Measurements from ENCODE around the gene RASL12.
A peak's percentile ranks its signal among the peaks of the same experiment; 100 is the strongest.

DNA sequence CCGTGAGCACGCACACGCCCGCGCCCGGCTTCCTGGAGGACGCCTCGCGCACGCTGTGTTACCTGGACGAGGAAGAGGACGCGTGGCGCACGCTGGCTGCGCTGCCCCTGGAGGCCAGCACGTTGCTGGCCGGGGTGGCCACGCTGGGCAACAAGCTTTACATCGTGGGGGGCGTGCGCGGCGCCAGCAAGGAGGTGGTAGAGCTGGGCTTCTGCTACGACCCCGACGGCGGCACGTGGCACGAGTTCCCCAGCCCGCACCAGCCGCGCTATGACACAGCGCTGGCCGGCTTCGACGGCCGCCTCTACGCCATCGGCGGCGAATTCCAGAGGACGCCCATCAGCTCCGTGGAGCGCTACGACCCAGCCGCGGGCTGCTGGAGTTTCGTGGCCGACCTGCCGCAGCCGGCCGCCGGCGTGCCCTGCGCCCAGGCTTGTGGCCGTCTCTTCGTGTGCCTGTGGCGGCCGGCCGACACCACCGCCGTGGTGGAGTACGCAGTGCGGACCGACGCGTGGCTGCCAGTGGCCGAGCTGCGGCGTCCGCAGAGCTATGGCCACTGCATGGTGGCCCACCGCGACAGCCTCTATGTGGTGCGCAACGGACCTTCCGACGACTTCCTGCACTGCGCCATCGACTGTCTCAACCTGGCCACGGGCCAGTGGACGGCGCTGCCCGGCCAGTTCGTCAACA is 9.6 kb upstream of the RASL12 start:
- TF ChIP-seq, protein P1, sequence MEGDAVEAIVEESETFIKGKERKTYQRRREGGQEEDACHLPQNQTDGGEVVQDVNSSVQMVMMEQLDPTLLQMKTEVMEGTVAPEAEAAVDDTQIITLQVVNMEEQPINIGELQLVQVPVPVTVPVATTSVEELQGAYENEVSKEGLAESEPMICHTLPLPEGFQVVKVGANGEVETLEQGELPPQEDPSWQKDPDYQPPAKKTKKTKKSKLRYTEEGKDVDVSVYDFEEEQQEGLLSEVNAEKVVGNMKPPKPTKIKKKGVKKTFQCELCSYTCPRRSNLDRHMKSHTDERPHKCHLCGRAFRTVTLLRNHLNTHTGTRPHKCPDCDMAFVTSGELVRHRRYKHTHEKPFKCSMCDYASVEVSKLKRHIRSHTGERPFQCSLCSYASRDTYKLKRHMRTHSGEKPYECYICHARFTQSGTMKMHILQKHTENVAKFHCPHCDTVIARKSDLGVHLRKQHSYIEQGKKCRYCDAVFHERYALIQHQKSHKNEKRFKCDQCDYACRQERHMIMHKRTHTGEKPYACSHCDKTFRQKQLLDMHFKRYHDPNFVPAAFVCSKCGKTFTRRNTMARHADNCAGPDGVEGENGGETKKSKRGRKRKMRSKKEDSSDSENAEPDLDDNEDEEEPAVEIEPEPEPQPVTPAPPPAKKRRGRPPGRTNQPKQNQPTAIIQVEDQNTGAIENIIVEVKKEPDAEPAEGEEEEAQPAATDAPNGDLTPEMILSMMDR (IDR thresholded peaks at IDR 0.05) = peak in 1 of 6 experiments; percentile 40
- TF ChIP-seq EP300 (IDR thresholded peaks at IDR 0.05) = no peak
